Spinal cord (tissue), 10 donors: ENCODE measurements around the gene AIF1L. TPM values are rescaled to one million over a fixed set of nuclear protein-coding genes. Genes with fewer than 3 reads are reported as not detected.

ENCODE experiments used
- DNase-seq, 6 donors: peaks; one replicate each; pipeline versions ENCODE4 v3.0.0 to v3.0.0-alpha.2; 2013 to 2015; ENCODE audit warnings: low spot score in 6 of 6, low read depth in 4 of 6
- H3K27ac ChIP-seq: one replicate; pipeline ENCODE4 v1.5.1; 2013; ENCODE audit warnings: low read depth, low read length, control low read depth
- H3K27me3 ChIP-seq: one replicate; pipeline ENCODE4 v1.6.1; 2013; ENCODE audit warnings: low read length; ENCODE audit not compliant: control insufficient read depth, insufficient read depth
- H3K36me3 ChIP-seq: one replicate; pipeline ENCODE4 v1.6.1; 2013; ENCODE audit warnings: low read length; ENCODE audit not compliant: control insufficient read depth, insufficient read depth
- H3K4me1 ChIP-seq: one replicate; pipeline ENCODE4 v1.6.1; 2013; ENCODE audit warnings: low read length; ENCODE audit not compliant: control insufficient read depth, insufficient read depth
- H3K4me3 ChIP-seq: one replicate; pipeline ENCODE4 v1.5.1; 2013; ENCODE audit warnings: low read depth, low read length, control low read depth
- H3K9me3 ChIP-seq: one replicate; pipeline ENCODE4 v1.6.1; 2013; ENCODE audit warnings: low read length; ENCODE audit not compliant: control insufficient read depth, insufficient read depth
- WGBS: methylation state at CpG from one replicate; pipeline ENCODE4 v1.1.5; 2013; ENCODE audit warnings: missing lambda C conversion rate; ENCODE audit not compliant: insufficient coverage; 5-methylcytosine and 5-hydroxymethylcytosine counted together
- polyA plus RNA-seq, 2 donors: library from polyadenylated mRNA; unstranded; fragments of 120-200 nt; gene quantifications; one replicate each; pipeline ENCODE4 v1.2.1, GENCODE V29; 2013; ENCODE audit not compliant: insufficient read length in 2 of 2
- total RNA-seq, 2 donors: library from RNA; depleted of rRNA in 1 of 2; stranded (reverse); fragments of 120-200 nt in 1 of 2; fragments of >200 nt in 1 of 2; gene quantifications; one replicate each; pipeline versions ENCODE4 v1.2.3 to v1.2.4, GENCODE V29; 2013 to 2014
- donor health status: healthy.

AIF1L gene
- total and polyA plus RNA-seq, 4 donors, result 47.7 to 73.6 (median 61.2) TPM

- WGBS, result no CpG with 5 or more reads among the region's 3 CpGs
- H3K36me3 ChIP-seq, result peaks cover 38% of the 10 kb centered on the region
- no peaks in the 10 kb centered on the region for H3K9me3 ChIP-seq
- no peaks in the 10 kb centered on the region for H3K27me3 ChIP-seq
- H3K4me1 ChIP-seq, result peaks cover 15% of the 10 kb centered on the region
- H3K27ac ChIP-seq, result no peak overlapping the region
- DNase-seq, result no peak
- no peak overlapping the region for H3K4me3 ChIP-seq
Measured at GRCh38 chr9:131129183-131129582, 32.9 kb downstream of the AIF1L start.

DNA sequence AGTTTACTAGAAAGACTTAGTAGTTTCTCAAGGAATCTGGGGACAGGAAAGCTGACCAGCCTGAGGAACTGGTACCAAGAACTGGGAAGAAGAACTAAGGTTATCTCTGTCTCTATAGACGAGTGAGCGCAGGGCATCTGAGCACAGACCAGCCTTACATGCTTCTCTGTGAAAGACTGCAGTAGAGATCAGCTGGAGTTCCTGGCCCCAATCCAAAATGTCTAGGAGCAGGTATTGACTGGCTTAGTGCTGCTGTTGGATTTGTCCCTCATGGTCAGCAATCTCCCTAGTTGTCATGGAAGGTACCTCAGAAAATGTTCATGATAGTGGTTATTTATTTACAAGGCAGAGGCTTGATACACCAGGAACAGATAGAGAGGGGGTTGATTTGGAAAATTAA lies 42.3 kb downstream of the AIF1L start:
- no peak overlapping the region for H3K27ac ChIP-seq
- no peak for DNase-seq
- H3K9me3 ChIP-seq, result no peaks in the 10 kb centered on the region
- H3K36me3 ChIP-seq, result peaks cover 44% of the 10 kb centered on the region
- no peak overlapping the region for H3K4me3 ChIP-seq
- H3K4me1 ChIP-seq, result no peaks in the 10 kb centered on the region
- WGBS, result 83% methylated on average over 2 of the region's 2 CpGs
- H3K27me3 ChIP-seq, result no peaks in the 10 kb centered on the region

GRCh38 chr9:131140112-131140511 lies 43.8 kb downstream of the AIF1L start:
- no peak overlapping the region for H3K27ac ChIP-seq
- H3K9me3 ChIP-seq, result no peaks in the 10 kb centered on the region
- peaks cover 39% of the 10 kb centered on the region for H3K36me3 ChIP-seq
- H3K27me3 ChIP-seq, result no peaks in the 10 kb centered on the region
- no peak overlapping the region for H3K4me3 ChIP-seq
- no peak for DNase-seq
- WGBS, result 100% methylated on average over 1 of the region's 4 CpGs
- H3K4me1 ChIP-seq, result no peaks in the 10 kb centered on the region

- Histone ChIP-seq H3K27me3 (no peaks in the 10 kb centered on the region), H3K27ac (no peak overlapping the region), H3K9me3 (no peaks in the 10 kb centered on the region), H3K4me1 (no peaks in the 10 kb centered on the region), H3K36me3 (peaks cover 40% of the 10 kb centered on the region), H3K4me3 (no peak overlapping the region)
- WGBS, result no CpG with 5 or more reads among the region's 3 CpGs
- no peak for DNase-seq
Measured at GRCh38 chr9:131140550-131140949, 44.2 kb downstream of the AIF1L start.

DNA sequence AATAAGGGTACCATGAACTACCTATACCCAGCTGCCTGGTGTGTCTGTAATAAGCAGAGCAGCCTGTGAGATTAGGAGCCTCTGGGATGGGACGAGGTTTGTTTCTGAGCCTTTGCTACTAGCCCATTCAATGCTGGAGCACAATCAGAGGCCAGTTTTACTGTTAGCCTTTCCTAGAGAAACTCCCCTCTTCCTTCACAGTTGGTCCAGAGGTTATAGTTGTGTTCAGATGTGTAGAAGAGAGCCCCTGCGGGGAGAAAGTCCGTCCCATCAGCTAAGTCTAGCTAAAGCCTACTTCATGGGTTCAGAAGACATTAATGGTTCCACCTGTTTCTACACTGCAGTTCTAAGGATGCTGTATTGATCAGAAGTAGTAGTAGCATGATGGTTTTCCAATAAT lies 45.8 kb downstream of the AIF1L start:
- H3K36me3 ChIP-seq, result peaks cover 44% of the 10 kb centered on the region
- WGBS, result 88% methylated on average over 3 of the region's 3 CpGs
- H3K4me3 ChIP-seq, result no peak overlapping the region
- H3K27me3 ChIP-seq, result no peaks in the 10 kb centered on the region
- H3K27ac ChIP-seq, result no peak overlapping the region
- no peaks in the 10 kb centered on the region for H3K9me3 ChIP-seq
- no peaks in the 10 kb centered on the region for H3K4me1 ChIP-seq
- DNase-seq, result no peak

DNA sequence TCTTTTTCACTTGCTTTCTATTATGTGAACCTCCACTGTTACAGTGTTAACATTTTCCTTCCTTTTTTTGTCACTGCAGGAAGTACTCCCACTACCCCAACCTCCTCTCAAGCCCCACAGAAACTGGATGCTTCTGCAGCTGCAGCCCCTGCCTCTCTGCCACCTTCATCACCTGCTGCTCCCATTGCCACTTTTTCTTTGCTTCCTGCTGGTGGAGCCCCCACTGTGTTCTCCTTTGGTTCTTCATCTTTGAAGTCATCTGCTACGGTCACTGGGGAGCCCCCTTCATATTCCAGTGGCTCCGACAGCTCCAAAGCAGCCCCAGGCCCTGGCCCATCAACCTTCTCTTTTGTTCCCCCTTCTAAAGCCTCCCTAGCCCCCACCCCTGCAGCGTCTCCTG lies 47.9 kb downstream of the AIF1L start:
- H3K36me3 ChIP-seq, result peaks cover 45% of the 10 kb centered on the region
- no peaks in the 10 kb centered on the region for H3K27me3 ChIP-seq
- WGBS, result 31% methylated on average over 3 of the region's 3 CpGs
- no peak for DNase-seq
- no peaks in the 10 kb centered on the region for H3K4me1 ChIP-seq
- H3K27ac ChIP-seq, result no peak overlapping the region
- H3K9me3 ChIP-seq, result no peaks in the 10 kb centered on the region
- H3K4me3 ChIP-seq, result no peak overlapping the region

- Histone ChIP-seq H3K27me3 (no peaks in the 10 kb centered on the region), H3K27ac (no peak overlapping the region), H3K4me3 (no peak overlapping the region), H3K36me3 (peaks cover 46% of the 10 kb centered on the region), H3K9me3 (no peaks in the 10 kb centered on the region), H3K4me1 (no peaks in the 10 kb centered on the region)
- WGBS, result no CpG with 5 or more reads among the region's 2 CpGs
- no peak for DNase-seq
Measured at GRCh38 chr9:131145245-131145644, 48.9 kb downstream of the AIF1L start.

GRCh38 chr9:131146186-131146585 lies 49.9 kb downstream of the AIF1L start:
- Histone ChIP-seq H3K4me1 (no peaks in the 10 kb centered on the region), H3K4me3 (no peak overlapping the region), H3K27me3 (no peaks in the 10 kb centered on the region), H3K36me3 (peaks cover 45% of the 10 kb centered on the region), H3K27ac (no peak overlapping the region), H3K9me3 (no peaks in the 10 kb centered on the region)
- 95% methylated on average over 2 of the region's 4 CpGs for WGBS
- DNase-seq, result no peak

DNA sequence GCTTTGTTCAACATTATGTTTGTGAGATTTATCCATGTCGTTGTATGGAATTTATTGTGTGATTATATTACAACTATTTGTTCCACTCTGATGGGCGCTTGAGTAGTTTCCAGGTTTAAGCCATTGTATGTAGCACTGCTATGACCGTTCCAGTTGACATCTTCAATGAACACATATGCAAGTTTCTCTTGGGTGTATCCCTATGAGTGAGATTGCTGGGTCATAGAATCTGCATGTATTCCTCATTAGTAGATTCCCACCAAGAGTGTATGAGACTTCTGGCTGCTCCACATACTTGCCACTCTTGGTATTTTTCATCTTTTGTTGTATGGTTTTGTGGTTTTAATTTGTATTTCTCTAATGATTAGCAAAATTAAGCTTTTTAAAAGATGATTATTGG lies 51.9 kb downstream of the AIF1L start:
- no CpG with 5 or more reads among the region's 3 CpGs for WGBS
- Histone ChIP-seq H3K4me1 (no peaks in the 10 kb centered on the region), H3K4me3 (no peak overlapping the region), H3K27me3 (no peaks in the 10 kb centered on the region), H3K9me3 (no peaks in the 10 kb centered on the region), H3K27ac (no peak overlapping the region), H3K36me3 (peaks cover 46% of the 10 kb centered on the region)
- no peak for DNase-seq

DNA sequence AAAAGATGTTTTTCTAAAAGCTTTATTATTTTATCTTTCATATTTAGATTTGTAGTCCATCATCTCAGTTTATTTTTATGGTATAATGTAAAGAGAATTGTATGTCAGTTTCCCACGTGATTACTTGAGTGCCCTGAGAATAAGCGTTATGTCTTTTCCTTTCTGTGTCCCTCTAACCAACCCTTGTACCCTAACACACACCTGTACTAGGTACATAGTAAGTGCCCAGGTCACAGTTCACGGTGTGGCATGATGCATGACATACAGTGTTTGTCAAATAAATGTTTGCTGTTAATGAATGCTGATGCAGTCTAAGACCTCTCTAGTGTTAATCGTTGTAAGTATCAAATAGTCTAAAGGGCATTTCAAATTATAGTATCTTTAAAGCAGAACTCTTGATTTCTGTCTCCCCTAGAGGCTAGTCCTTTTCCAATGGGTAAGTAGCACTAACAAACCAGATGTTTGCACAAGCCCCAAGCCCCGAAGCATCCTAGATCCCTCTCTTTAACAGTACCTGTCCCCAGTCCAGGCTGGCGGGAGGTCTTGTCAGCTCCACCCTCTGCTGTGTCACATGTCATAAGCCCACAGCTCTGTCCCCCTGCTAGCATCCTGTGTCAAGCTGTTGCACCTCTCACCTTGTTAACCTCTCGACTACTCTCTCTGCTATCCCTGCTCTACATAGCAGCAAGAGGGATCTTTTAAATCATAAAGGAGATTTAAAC lies 52.8 kb downstream of the AIF1L start:
- H3K27me3 ChIP-seq, result no peaks in the 10 kb centered on the region
- no peaks in the 10 kb centered on the region for H3K9me3 ChIP-seq
- 53% methylated on average over 2 of the region's 7 CpGs for WGBS
- H3K27ac ChIP-seq, result no peak overlapping the region
- DNase-seq, result no peak
- H3K4me3 ChIP-seq, result no peak overlapping the region
- H3K4me1 ChIP-seq, result no peaks in the 10 kb centered on the region
- peaks cover 49% of the 10 kb centered on the region for H3K36me3 ChIP-seq
